K562 (cell line): ENCODE measurements around the gene CCDC106. TPM values are rescaled to one million over a fixed set of nuclear protein-coding genes. Genes with fewer than 3 reads are reported as not detected.

Experiments
- CSDE1 ChIP-seq, 2 experiments: fragments of 450-650 bp; IDR thresholded peaks; 2 replicates each; pipeline ENCODE4 v1.6.1; 2016; ENCODE audit warnings: mild to moderate bottlenecking in 1 of 2
- ELF1 ChIP-seq: fragments of 200-800 bp; sonication (Bioruptor generic); IDR thresholded peaks from 2 replicates; pipeline ENCODE4 v1.6.1; 2016; ENCODE audit warnings: missing genetic modification characterization, missing compliant biosample characterization
- ETS1 ChIP-seq: conservative IDR thresholded peaks from 2 replicates; pipeline ENCODE4 v1.6.1; 2011; ENCODE audit warnings: low read depth, mild to moderate bottlenecking, low read length; ENCODE audit not compliant: control insufficient read depth
- GTF2E2 ChIP-seq: fragments of 200-800 bp; sonication (Bioruptor generic); IDR thresholded peaks from 2 replicates; pipeline ENCODE4 v1.6.1; 2016; ENCODE audit warnings: missing genetic modification characterization, missing compliant biosample characterization
- HDAC1 ChIP-seq, 2 experiments: fragments of 450-650 bp; IDR thresholded peaks; 2 replicates each; pipeline ENCODE4 v1.6.1; 2016 to 2017; ENCODE audit warnings: inconsistent platforms in 1 of 2, mild to moderate bottlenecking in 1 of 2, moderate library complexity in 1 of 2
- KDM1A ChIP-seq, 2 experiments: fragments of 450-650 bp; IDR thresholded peaks; 2 replicates each; pipeline ENCODE4 v1.6.1; 2016; ENCODE audit warnings: mild to moderate bottlenecking in 2 of 2
- MXI1 ChIP-seq: IDR thresholded peaks from 2 replicates; pipeline ENCODE4 v1.6.1; 2011; ENCODE audit warnings: low read depth, mild to moderate bottlenecking, improper control_type of control experiment, low read length
- NCOA1 ChIP-seq: fragments of 450-650 bp; IDR thresholded peaks from 2 replicates; pipeline ENCODE4 v1.6.1; 2016; ENCODE audit warnings: low read depth
- NCOA2 ChIP-seq, 2 experiments: fragments of 450-650 bp; IDR thresholded peaks; 2 replicates each; pipeline ENCODE4 v1.6.1; 2018; ENCODE audit warnings: mild to moderate bottlenecking in 2 of 2, moderate library complexity in 1 of 2; ENCODE audit not compliant: partially characterized antibody in 2 of 2
- NFYB ChIP-seq: IDR thresholded peaks from 2 replicates; pipeline ENCODE4 v1.6.1; 2011; ENCODE audit warnings: mild to moderate bottlenecking, moderate library complexity; ENCODE audit not compliant: insufficient read length; ENCODE audit errors: extremely low read depth
- NR2C2 ChIP-seq, 2 experiments: fragments of 200-800 bp in 1 of 2; sonication (Bioruptor generic) in 1 of 2; sonication (generic) in 1 of 2; formaldehyde crosslinking in 1 of 2; IDR thresholded peaks; 2 replicates each; pipeline versions ENCODE4 v1.6.1 to v1.8.0; 2016 to 2022; ENCODE audit warnings: mild to moderate bottlenecking in 1 of 2, missing compliant biosample characterization in 1 of 2, missing genetic modification characterization in 1 of 2, missing genetic modification reagents in 1 of 2
- RAD21 ChIP-seq, 2 experiments: fragments of 250-450 bp in 1 of 2; fragments of 450-650 bp in 1 of 2; sonication (Bioruptor Pico) in 1 of 2; formaldehyde crosslinking in 1 of 2; IDR thresholded peaks in 1 of 2; conservative IDR thresholded peaks in 1 of 2; 2 replicates each; pipeline versions ENCODE4 v1.4.0 to v1.8.0; 2020 to 2022; ENCODE audit warnings: mild to moderate bottlenecking in 2 of 2, moderate library complexity in 1 of 2
- RBBP5 ChIP-seq: fragments of 200-600 bp; sonication (generic); IDR thresholded peaks from 2 replicates; pipeline ENCODE4 v1.6.1; 2012; ENCODE audit warnings: borderline replicate concordance, mild to moderate bottlenecking, low read length, control low read depth, inconsistent platforms; ENCODE audit not compliant: insufficient read depth, poor library complexity, severe bottlenecking
- RBFOX2 ChIP-seq: fragments of 200-400 bp; formaldehyde crosslinking; IDR thresholded peaks from 2 replicates; pipeline ENCODE4 v1.6.1; 2017; ENCODE audit warnings: low read depth, mild to moderate bottlenecking, low read length, moderate library complexity
- SIN3A ChIP-seq, 2 experiments: fragments of 150-350 bp in 1 of 2; IDR thresholded peaks; 2 replicates each; pipeline ENCODE4 v1.6.1; 2011 to 2016; ENCODE audit warnings: borderline replicate concordance in 2 of 2, low read depth in 2 of 2, low read length in 2 of 2, mild to moderate bottlenecking in 2 of 2, moderate library complexity in 2 of 2; ENCODE audit not compliant: control insufficient read depth in 1 of 2
- SIRT6 ChIP-seq: IDR thresholded peaks from one replicate; pipeline ENCODE4 v1.6.1; 2012; ENCODE audit warnings: low read depth, mild to moderate bottlenecking, control low read depth, inconsistent platforms, low read length, moderate library complexity
- SMAD2 ChIP-seq: fragments of 150-350 bp; IDR thresholded peaks from 2 replicates; pipeline ENCODE4 v1.6.1; 2014; ENCODE audit warnings: low read depth, mild to moderate bottlenecking, low read length
- VEZF1 ChIP-seq: fragments of 200-800 bp; sonication (Bioruptor generic); IDR thresholded peaks from 2 replicates; pipeline ENCODE4 v1.6.1; 2017; ENCODE audit warnings: missing genetic modification characterization, missing compliant biosample characterization
- ZBTB2 ChIP-seq: fragments of 450-650 bp; IDR thresholded peaks from 2 replicates; pipeline ENCODE4 v1.6.1; 2016; ENCODE audit warnings: antibody characterized with exemption
- ZFPM2 ChIP-seq: fragments of 250-450 bp; sonication (Bioruptor Pico); IDR thresholded peaks from 2 replicates; pipeline ENCODE4 v1.5.1; 2022; ENCODE audit warnings: mild to moderate bottlenecking
- ZNF12 ChIP-seq: sonication (generic); formaldehyde crosslinking; IDR thresholded peaks from 2 replicates; pipeline ENCODE4 v1.4.0; 2020; ENCODE audit warnings: mild to moderate bottlenecking, missing genetic modification reagents
- ZNF699 ChIP-seq: fragments of 250-450 bp; sonication (Bioruptor Pico); IDR thresholded peaks from 2 replicates; pipeline ENCODE4 v1.8.0; 2021; ENCODE audit warnings: mild to moderate bottlenecking, moderate library complexity; ENCODE audit not compliant: insufficient replicate concordance
- polyA plus RNA-seq, 8 experiments: library from polyadenylated mRNA; depleted of rRNA in 4 of 8; stranded (reverse) in 5 of 8; unstranded in 3 of 8; fragments of >200 nt; fragmentation: Nextera tagmentation in 2 of 8; fragmentation: Illumina TruSeq in 1 of 8; extraction: Ambion mirVana in 2 of 8; extraction: Trizol in 1 of 8; gene quantifications; 2 replicates each; pipeline versions ENCODE4 v1.2.1 to v1.2.3, GENCODE V29; 2011 to 2014; ENCODE audit warnings: inconsistent platforms in 1 of 8, missing spikeins in 1 of 8
- total RNA-seq, 7 experiments: library from RNA; depleted of rRNA in 6 of 7; stranded (reverse); fragments of >200 nt in 6 of 7; fragmentation: Illumina TruSeq in 2 of 7; extraction: Trizol in 2 of 7; gene quantifications; 2 replicates each; pipeline versions ENCODE4 v1.2.1 to v1.2.3, GENCODE V29; 2011 to 2021; ENCODE audit warnings: low replicate concordance in 1 of 7

Gene CCDC106
- total and polyA plus RNA-seq, 9 of the 15 experiments (the other 6 are each of a cell fraction or from before 2014, with no cell fraction given) = 0.10 to 27.5 (median 15.0) TPM; not detected in 1

- no peak for TF ChIP-seq NR2C2 (CRISPR knock-in tag; IDR thresholded peaks at IDR 0.05)
- TF ChIP-seq NR2C2 (tag; IDR thresholded peaks at IDR 0.05) = peak; percentile 56
- no peak for TF ChIP-seq SIRT6
- peak; percentile 76 to 88 for TF ChIP-seq RAD21 (CRISPR knock-in tag; conservative IDR thresholded peaks at IDR 0.05 in 1 of 2, IDR thresholded peaks at IDR 0.05 in 1 of 2)
- TF ChIP-seq ELF1 = peak; percentile 50; the same call in 1 of the 2 replicates
- TF ChIP-seq NFYB = no peak
- no peak for TF ChIP-seq ZFPM2 (CRISPR knock-in tag)
- peak; percentile 49 for TF ChIP-seq VEZF1 (CRISPR knock-in tag)
- no peak for TF ChIP-seq SMAD2
- no peak for TF ChIP-seq CSDE1 (IDR thresholded peaks at IDR 0.05)
- peak; percentile 14 to 47; a peak in 1 of 4 replicates for TF ChIP-seq SIN3A (IDR thresholded peaks at IDR 0.05; ENCODE audit: borderline replicate concordance in 2 of 2, control insufficient read depth in 1 of 2, low read depth in 2 of 2, low read length in 2 of 2)
- TF ChIP-seq ZBTB2 = no peak
- TF ChIP-seq ZNF699 (CRISPR knock-in tag) = no peak
- no peak for TF ChIP-seq ZNF12 (CRISPR knock-in tag)
- TF ChIP-seq RBBP5 = peak; percentile 61
- peak in 1 of 2 experiments; percentile 46; a peak in 1 of 4 replicates for TF ChIP-seq HDAC1 (IDR thresholded peaks at IDR 0.05)
- no peak for TF ChIP-seq NCOA1
- TF ChIP-seq MXI1 = no peak
- no peak for TF ChIP-seq NCOA2 (IDR thresholded peaks at IDR 0.05; ENCODE audit: partially characterized antibody in 2 of 2)
- TF ChIP-seq GTF2E2 (tag) = peak; percentile 27; the same call in 1 of the 2 replicates
- TF ChIP-seq RBFOX2 = 0 out of 2 replicates have a peak, but pooled peaks have one; percentile 2
- 0 out of 4 replicates have a peak, but pooled peaks of 1 of the 2 experiments have one; percentile 15 for TF ChIP-seq KDM1A (IDR thresholded peaks at IDR 0.05)
- no peak for TF ChIP-seq ETS1
Observed at GRCh38 chr19:55605637-55606470, 42.2 kb upstream of the CCDC106 start, which contains the start of gene ZNF865 (continued).
